GM08714 (cell line): ENCODE measurements around the gene NBPF19.
"Not testable (repeated sequence)": the region's sequence is repeated elsewhere in the genome, so short reads cannot be mapped to it uniquely, and the experiment has no call there.

Experiments used
- H3K4me3 ChIP-seq: fragments of 200-500 bp; sonication (Bioruptor generic); 2 replicates; pipeline ENCODE4 v1.5.1; 2014; ENCODE audit warnings: mild to moderate bottlenecking, low read length, inconsistent platforms

The NBPF19 gene, protein sequence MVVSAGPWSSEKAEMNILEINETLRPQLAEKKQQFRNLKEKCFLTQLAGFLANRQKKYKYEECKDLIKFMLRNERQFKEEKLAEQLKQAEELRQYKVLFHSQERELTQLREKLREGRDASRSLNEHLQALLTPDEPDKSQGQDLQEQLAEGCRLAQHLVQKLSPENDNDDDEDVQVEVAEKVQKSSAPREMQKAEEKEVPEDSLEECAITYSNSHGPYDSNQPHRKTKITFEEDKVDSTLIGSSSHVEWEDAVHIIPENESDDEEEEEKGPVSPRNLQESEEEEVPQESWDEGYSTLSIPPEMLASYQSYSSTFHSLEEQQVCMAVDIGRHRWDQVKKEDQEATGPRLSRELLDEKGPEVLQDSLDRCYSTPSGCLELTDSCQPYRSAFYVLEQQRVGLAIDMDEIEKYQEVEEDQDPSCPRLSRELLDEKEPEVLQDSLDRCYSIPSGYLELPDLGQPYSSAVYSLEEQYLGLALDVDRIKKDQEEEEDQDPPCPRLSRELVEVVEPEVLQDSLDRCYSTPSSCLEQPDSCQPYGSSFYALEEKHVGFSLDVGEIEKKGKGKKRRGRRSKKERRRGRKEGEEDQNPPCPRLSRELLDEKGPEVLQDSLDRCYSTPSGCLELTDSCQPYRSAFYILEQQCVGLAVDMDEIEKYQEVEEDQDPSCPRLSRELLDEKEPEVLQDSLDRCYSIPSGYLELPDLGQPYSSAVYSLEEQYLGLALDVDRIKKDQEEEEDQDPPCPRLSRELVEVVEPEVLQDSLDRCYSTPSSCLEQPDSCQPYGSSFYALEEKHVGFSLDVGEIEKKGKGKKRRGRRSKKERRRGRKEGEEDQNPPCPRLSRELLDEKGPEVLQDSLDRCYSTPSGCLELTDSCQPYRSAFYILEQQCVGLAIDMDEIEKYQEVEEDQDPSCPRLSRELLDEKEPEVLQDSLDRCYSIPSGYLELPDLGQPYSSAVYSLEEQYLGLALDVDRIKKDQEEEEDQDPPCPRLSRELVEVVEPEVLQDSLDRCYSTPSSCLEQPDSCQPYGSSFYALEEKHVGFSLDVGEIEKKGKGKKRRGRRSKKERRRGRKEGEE (N-terminal part only)

GRCh38 chr1:149474745-149475144 is at the start of gene NBPF19:
Gene NBPF19, plus strand, starts transcription at chr1:149475045. Its CDS starts 888 bp downstream, at chr1:149475933.
- H3K4me3 ChIP-seq: not testable (repeated sequence)

GRCh38 chr1:149428317-149428716 is 46.5 kb upstream of the NBPF19 start:
- H3K4me3 ChIP-seq: not testable (repeated sequence)

DNA sequence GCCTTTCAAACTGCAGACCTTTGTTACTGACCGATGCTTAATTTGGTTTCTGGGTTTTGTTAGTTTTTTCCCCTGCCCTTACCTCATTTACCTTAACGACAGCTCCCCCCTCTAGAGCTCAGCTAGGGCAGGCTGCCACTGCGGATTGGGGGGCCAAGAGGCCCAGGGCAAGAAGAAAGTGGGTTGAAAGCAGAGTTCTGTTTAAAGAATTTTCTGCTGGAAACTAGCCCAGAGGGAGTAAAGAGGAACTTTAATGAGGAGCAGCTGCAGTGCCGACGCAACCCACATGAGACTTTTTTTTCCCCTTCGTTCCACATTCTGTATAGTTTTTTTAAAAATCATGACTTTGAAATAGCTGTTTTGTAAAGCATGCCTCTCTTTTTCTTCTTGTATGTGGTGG is 29.4 kb upstream of the NBPF19 start:
- not testable (repeated sequence) for H3K4me3 ChIP-seq

DNA sequence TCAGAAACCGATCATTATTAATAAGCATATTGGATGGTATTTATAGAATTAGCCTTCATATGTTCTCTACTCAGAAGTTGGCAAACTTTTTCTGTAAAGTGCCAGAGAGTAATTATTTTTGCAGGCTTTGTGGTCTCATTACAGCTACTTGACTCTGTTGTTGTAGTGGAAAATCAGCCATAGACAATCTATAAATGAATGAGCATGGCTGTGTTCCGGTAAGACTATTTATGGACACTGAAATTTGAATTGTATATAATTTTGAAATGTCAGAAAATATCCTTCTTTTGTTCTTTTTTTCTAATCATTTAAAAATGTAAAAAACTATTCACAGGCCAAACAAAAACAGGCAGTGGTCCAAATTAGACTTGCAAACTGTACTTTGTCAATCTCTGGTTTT is 22.6 kb upstream of the NBPF19 start:
- H3K4me3 ChIP-seq: not testable (repeated sequence)

DNA sequence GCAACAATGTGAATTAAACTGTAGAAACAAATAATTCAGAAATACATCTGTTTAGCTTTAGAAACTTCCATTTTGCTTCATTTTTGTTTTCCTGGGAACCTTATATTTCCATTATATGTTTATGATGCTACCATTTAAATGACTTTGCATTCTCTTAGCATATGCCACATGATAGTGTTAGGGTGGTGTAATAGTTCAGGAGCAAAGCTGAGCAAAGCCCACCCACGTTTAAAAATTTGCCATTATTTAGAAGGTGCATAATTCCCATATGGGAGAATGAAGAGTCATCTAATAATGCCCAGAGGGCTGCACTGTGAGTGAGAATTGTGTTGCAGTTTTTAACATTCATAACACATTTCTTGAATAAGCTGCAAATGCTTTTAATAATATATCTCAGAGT is 22.2 kb upstream of the NBPF19 start:
- not testable (repeated sequence) for H3K4me3 ChIP-seq

GRCh38 chr1:149558350-149558825 is 83.5 kb downstream of the NBPF19 start:
- H3K4me3 ChIP-seq: peak overlapping the region; percentile 48; the same call in 1 of the 2 replicates

DNA sequence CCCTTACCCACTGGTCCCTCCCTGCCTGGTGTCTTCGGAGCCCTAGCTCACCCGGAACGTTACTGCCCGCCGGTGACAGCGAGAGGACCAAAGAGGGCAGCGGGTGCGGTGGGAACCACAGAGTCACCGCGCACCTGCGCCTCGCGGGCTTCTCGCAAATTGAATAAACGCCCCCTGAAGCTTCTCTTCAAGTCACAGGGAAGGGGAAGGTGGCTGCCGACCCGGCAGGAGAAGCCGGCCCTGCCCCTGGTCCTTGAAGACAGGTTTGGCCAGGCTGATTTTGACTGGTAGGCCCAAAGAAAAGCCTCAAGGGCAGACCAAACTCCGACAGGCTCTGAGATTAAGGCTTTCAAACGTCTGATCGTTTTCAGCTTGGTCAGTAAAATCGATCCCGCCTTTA is 87.0 kb downstream of the NBPF19 start:
- not testable (repeated sequence) for H3K4me3 ChIP-seq

DNA sequence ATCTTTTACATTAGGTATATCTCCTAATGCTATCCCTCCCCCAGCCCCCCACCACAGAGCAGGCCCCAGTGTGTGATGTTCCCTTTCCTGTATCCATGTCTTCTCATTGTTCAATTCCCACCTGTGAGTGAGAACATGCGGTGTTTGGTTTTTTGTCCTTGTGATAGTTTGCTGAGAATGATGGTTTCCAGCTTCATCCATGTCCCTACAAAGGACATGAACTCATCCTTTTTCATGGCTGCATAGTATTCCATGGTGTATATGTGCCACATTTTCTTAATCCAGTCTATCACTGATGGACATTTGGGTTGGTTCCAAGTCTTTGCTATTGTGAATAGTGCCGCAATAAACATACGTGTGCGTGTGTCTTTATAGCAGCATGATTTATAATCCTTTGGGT is 90.6 kb downstream of the NBPF19 start:
- H3K4me3 ChIP-seq: not testable (repeated sequence)

- not testable (repeated sequence) for H3K4me3 ChIP-seq
Measured at GRCh38 chr1:149572763-149573162, 97.9 kb downstream of the NBPF19 start.

DNA sequence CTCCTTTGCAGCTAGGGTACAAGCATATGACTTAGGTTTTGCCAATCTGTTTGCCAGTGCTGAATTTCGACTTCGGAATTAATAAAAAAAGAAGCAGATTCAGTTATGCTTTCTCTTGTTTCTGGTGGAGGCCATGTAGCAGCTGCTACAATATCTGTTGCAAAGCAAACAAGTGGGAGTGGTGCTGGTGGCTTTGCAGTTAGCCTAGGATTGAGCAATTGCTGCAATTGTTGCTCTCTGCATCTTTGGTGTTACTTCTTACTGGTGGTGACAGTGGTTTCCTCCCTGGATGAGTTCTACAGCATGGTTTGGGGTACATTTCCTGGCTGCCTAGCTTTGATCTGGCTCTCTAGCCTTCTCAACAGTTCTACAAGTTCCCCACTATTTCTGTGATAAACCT is 110.7 kb downstream of the NBPF19 start:
- not testable (repeated sequence) for H3K4me3 ChIP-seq
